Neural cell (in vitro differentiated cells): ENCODE data around the gene EFCC1.
"Not testable (repeated sequence)": the region's sequence is repeated elsewhere in the genome, so short reads cannot be mapped to it uniquely, and the experiment has no call there.

ENCODE experiments used
- EP300 ChIP-seq: fragments of 450-650 bp; conservative IDR thresholded peaks from 2 replicates; pipeline ENCODE4 v1.6.1; 2014; ENCODE audit warnings: antibody characterized with exemption, mild to moderate bottlenecking, moderate library complexity; ENCODE audit not compliant: poor library complexity, severe bottlenecking
- POLR2AphosphoS5 ChIP-seq: IDR thresholded peaks from 2 replicates; pipeline ENCODE4 v1.6.1; 2012
- RAD21 ChIP-seq: fragments of 450-650 bp; conservative IDR thresholded peaks from 2 replicates; pipeline ENCODE4 v1.6.1; 2014; ENCODE audit warnings: antibody characterized with exemption, mild to moderate bottlenecking, moderate library complexity
- SMC3 ChIP-seq: fragments of 450-650 bp; conservative IDR thresholded peaks from 2 replicates; pipeline ENCODE4 v1.6.1; 2014; ENCODE audit warnings: antibody characterized with exemption, mild to moderate bottlenecking, moderate library complexity; ENCODE audit not compliant: poor library complexity
- TF ChIP-seq, protein P1 (sequence below): fragments of 450-650 bp; IDR thresholded peaks from 2 replicates; pipeline ENCODE4 v1.5.1; 2014; ENCODE audit warnings: antibody characterized with exemption, mild to moderate bottlenecking, moderate library complexity; ENCODE audit not compliant: poor library complexity, severe bottlenecking
- TF ChIP-seq, protein P2 (sequence below): IDR thresholded peaks from 2 replicates; pipeline ENCODE4 v1.6.1; 2012; ENCODE audit warnings: borderline replicate concordance

DNA sequence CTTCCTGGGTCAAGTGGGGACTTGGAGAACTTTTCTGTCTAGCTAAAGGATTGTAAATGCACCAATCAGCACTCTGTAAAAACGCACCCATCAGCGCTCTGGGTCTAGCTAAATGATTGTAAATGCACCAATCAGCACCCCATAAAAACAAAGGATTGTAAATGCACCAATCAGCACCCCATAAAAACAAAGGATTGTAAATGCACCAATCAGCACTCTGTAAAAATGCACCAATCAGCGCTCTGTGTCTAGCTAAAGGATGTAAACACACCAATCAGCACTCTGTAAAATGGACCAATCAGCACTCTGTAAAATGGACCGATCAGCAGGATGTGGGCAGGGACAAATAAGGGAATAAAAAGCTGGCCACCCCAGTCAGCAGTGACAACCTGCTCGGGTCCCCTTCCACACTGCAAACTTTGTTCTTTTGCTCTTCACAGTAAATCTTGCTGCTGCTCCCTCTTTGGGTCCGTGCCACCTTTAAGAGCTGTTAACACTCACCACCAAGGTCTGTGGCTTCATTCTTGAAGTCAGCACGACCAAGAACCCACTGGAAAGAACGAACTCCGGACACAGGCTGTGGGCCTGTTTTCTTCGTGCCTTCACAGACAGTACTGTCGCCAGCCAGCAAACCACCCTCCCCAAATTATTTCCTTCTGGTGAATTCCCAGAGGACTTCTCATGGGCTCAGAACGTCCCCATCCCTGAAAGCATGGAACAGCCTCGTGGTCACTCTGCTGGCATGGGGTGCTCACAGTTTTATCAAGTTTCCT lies 68.4 kb downstream of the EFCC1 start:
- TF ChIP-seq EP300, POLR2AphosphoS5, RAD21, SMC3: not testable (repeated sequence)
- TF ChIP-seq, protein P1, sequence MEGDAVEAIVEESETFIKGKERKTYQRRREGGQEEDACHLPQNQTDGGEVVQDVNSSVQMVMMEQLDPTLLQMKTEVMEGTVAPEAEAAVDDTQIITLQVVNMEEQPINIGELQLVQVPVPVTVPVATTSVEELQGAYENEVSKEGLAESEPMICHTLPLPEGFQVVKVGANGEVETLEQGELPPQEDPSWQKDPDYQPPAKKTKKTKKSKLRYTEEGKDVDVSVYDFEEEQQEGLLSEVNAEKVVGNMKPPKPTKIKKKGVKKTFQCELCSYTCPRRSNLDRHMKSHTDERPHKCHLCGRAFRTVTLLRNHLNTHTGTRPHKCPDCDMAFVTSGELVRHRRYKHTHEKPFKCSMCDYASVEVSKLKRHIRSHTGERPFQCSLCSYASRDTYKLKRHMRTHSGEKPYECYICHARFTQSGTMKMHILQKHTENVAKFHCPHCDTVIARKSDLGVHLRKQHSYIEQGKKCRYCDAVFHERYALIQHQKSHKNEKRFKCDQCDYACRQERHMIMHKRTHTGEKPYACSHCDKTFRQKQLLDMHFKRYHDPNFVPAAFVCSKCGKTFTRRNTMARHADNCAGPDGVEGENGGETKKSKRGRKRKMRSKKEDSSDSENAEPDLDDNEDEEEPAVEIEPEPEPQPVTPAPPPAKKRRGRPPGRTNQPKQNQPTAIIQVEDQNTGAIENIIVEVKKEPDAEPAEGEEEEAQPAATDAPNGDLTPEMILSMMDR: not testable (repeated sequence)
- TF ChIP-seq, protein P2, sequence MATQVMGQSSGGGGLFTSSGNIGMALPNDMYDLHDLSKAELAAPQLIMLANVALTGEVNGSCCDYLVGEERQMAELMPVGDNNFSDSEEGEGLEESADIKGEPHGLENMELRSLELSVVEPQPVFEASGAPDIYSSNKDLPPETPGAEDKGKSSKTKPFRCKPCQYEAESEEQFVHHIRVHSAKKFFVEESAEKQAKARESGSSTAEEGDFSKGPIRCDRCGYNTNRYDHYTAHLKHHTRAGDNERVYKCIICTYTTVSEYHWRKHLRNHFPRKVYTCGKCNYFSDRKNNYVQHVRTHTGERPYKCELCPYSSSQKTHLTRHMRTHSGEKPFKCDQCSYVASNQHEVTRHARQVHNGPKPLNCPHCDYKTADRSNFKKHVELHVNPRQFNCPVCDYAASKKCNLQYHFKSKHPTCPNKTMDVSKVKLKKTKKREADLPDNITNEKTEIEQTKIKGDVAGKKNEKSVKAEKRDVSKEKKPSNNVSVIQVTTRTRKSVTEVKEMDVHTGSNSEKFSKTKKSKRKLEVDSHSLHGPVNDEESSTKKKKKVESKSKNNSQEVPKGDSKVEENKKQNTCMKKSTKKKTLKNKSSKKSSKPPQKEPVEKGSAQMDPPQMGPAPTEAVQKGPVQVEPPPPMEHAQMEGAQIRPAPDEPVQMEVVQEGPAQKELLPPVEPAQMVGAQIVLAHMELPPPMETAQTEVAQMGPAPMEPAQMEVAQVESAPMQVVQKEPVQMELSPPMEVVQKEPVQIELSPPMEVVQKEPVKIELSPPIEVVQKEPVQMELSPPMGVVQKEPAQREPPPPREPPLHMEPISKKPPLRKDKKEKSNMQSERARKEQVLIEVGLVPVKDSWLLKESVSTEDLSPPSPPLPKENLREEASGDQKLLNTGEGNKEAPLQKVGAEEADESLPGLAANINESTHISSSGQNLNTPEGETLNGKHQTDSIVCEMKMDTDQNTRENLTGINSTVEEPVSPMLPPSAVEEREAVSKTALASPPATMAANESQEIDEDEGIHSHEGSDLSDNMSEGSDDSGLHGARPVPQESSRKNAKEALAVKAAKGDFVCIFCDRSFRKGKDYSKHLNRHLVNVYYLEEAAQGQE: not testable (repeated sequence)
